Kidney (tissue), 14 donors: Measurements from ENCODE around the gene DARS1. TPM values are rescaled to one million over a fixed set of nuclear protein-coding genes. Genes with fewer than 3 reads are reported as not detected.

Experiments used
- DNase-seq, 5 donors: peaks; one replicate each; pipeline ENCODE4 v3.0.0-alpha.2; 2013 to 2020
- FAIRE-seq: peaks from 2 replicates; lab custom pipeline; 2012; peaks lifted over from hg19 to GRCh38; lab: Jason Lieb, UNC
- H3K27ac ChIP-seq, 2 donors: one replicate each; pipeline ENCODE4 v1.7.0; 2013; ENCODE audit warnings: low read depth in 2 of 2, low read length in 2 of 2, inconsistent platforms in 1 of 2
- H3K27me3 ChIP-seq: one replicate; pipeline ENCODE4 v1.7.1; 2013; ENCODE audit warnings: low read length, inconsistent platforms; ENCODE audit not compliant: control insufficient read depth, insufficient read depth
- H3K36me3 ChIP-seq, 3 donors: one replicate each; pipeline versions ENCODE4 v1.7.0 to v1.7.1; 2013; ENCODE audit warnings: low read length in 3 of 3, control low read depth in 1 of 3, inconsistent platforms in 1 of 3; ENCODE audit not compliant: insufficient read depth in 3 of 3, control insufficient read depth in 2 of 3
- H3K4me1 ChIP-seq, 3 donors: one replicate each; pipeline versions ENCODE4 v1.7.0 to v1.7.1; 2013; ENCODE audit warnings: low read length in 3 of 3, inconsistent platforms in 1 of 3, low read depth in 1 of 3; ENCODE audit not compliant: control insufficient read depth in 2 of 3, insufficient read depth in 2 of 3
- H3K4me3 ChIP-seq, 3 donors: one replicate each; pipeline versions ENCODE4 v1.7.0 to v1.8.1; 2013; ENCODE audit warnings: low read length in 3 of 3, control low read depth in 1 of 3, inconsistent platforms in 1 of 3
- H3K9ac ChIP-seq, 3 donors: one replicate each; pipeline versions ENCODE4 v1.7.0 to v1.7.1; 2013; ENCODE audit warnings: low read length in 3 of 3, control low read depth in 1 of 3, inconsistent platforms in 1 of 3
- H3K9me3 ChIP-seq, 3 donors: one replicate each; pipeline versions ENCODE4 v1.7.0 to v1.7.1; 2013; ENCODE audit warnings: low read length in 3 of 3, control low read depth in 1 of 3, inconsistent platforms in 1 of 3; ENCODE audit not compliant: control insufficient read depth in 2 of 3, insufficient read depth in 1 of 3
- intact Hi-C: fragments of 100-400 bp; cut with DNase I; formaldehyde crosslinking; loops from one replicate; pipeline ENCODE4 v1.11.1; 2022
- polyA plus RNA-seq: library from polyadenylated mRNA; stranded (reverse); fragments of 350-450 nt; fragmentation: Illumina TruSeq; extraction: RNeasy Lipid Tissue Mini Kit (QIAGEN cat#74804); gene quantifications from one replicate; pipeline ENCODE4 v1.2.3, GENCODE V29; 2014; ENCODE audit warnings: low read depth, low replicate concordance; ENCODE audit not compliant: insufficient read depth
- total RNA-seq: library from RNA; stranded (reverse); fragmentation: NEBNext Ultra II Directional; extraction: Animal tissue kit (Norgen Biotek cat#: 25700); gene quantifications from one replicate; pipeline ENCODE4 v1.2.1, GENCODE V29; 2021
- TF ChIP-seq, protein P1 (sequence below): IDR thresholded peaks from 3 replicates; pipeline ENCODE4 v1.5.1; 2012; ENCODE audit warnings: mild to moderate bottlenecking, moderate library complexity, borderline replicate concordance; ENCODE audit not compliant: insufficient read depth; ENCODE audit errors: extremely low read depth
- donor health status: control.
- donor health status: control.
- donor health status: control.
- donor health status: control.
- donor health status: control.
- donor health status: DM: yes; HTN: yes; CAD: no.
- donor health status: Normal renal cell carcinoma (clear cell type).

DARS1 gene
- total and polyA plus RNA-seq, 2 donors from 2014 or later: 39.5 to 77.4 TPM

DNA sequence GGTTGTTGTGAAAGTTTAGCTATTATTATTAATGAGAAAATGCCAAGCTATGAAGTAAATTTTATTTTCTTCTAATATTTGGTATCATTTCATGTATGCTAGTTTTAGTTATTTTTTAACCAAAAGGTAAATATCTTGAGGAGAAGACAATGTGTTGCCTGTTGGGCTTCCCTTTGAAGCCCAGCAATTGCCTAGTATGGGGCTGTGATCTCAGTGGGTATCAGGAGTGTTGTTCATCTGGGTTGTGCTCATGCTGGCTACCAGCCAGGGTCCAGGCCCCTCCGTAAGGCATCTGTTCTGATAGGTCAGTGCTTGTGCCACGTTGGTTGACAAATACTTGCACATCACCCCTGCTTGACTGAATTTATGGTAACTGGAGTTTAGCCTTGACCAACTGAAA lies 38.0 kb upstream of the DARS1 start:
- Histone ChIP-seq H3K27ac (no peak overlapping the region), H3K4me1 (no peaks in the 10 kb centered on the region), H3K36me3 (no peaks in the 10 kb centered on the region), H3K9me3 (no peaks in the 10 kb centered on the region), H3K27me3 (no peaks in the 10 kb centered on the region), H3K9ac (no peak overlapping the region), H3K4me3 (no peak overlapping the region)
- FAIRE-seq (no peak), DNase-seq (no peak)
- TF ChIP-seq, protein P1, sequence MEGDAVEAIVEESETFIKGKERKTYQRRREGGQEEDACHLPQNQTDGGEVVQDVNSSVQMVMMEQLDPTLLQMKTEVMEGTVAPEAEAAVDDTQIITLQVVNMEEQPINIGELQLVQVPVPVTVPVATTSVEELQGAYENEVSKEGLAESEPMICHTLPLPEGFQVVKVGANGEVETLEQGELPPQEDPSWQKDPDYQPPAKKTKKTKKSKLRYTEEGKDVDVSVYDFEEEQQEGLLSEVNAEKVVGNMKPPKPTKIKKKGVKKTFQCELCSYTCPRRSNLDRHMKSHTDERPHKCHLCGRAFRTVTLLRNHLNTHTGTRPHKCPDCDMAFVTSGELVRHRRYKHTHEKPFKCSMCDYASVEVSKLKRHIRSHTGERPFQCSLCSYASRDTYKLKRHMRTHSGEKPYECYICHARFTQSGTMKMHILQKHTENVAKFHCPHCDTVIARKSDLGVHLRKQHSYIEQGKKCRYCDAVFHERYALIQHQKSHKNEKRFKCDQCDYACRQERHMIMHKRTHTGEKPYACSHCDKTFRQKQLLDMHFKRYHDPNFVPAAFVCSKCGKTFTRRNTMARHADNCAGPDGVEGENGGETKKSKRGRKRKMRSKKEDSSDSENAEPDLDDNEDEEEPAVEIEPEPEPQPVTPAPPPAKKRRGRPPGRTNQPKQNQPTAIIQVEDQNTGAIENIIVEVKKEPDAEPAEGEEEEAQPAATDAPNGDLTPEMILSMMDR: no peak
- intact Hi-C loops: no loop called here

DNA sequence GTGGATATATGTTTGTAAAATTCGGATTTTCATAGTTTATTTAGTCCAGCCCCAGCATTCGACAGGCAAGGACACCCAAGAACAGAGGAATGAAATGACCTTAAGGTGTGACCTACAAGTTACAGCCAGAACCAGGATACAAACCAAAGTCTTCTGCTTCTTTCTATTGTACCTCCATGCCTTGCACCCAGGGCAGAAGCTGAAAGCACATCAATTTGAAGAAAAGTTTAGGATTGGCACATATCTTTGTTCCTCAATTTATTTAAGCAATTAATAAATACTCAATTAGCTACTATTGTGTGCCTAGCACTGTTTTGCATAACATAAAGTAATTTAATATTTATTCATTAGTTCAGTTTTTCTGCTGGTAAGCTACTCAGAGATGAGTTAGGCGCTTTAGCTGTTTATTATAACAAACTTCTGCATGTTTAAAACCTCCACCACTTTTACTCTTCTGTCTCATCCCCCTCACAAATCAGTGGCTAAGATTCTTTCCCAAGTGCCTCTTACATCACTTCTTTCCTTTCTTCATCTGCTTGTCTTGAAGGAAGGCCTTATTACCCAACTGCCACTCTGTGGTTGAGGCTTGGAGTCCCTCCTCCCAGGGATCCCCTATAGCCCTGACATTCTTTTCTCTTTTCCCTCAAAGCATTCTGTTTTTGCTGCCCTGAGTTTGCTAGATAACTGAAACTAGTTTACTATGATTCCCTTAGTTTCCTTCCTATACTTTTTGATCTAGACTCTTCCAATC lies 37.1 kb upstream of the DARS1 start:
- DNase-seq: no peak
- intact Hi-C loops: no loop called here
- H3K27me3 ChIP-seq: no peaks in the 10 kb centered on the region
- no peak overlapping the region for H3K4me3 ChIP-seq
- H3K9me3 ChIP-seq: no peaks in the 10 kb centered on the region
- no peaks in the 10 kb centered on the region for H3K36me3 ChIP-seq
- H3K27ac ChIP-seq: no peak overlapping the region
- H3K4me1 ChIP-seq: no peaks in the 10 kb centered on the region
- FAIRE-seq: no peak
- H3K9ac ChIP-seq: no peak overlapping the region
- TF ChIP-seq, protein P1: no peak

DNA sequence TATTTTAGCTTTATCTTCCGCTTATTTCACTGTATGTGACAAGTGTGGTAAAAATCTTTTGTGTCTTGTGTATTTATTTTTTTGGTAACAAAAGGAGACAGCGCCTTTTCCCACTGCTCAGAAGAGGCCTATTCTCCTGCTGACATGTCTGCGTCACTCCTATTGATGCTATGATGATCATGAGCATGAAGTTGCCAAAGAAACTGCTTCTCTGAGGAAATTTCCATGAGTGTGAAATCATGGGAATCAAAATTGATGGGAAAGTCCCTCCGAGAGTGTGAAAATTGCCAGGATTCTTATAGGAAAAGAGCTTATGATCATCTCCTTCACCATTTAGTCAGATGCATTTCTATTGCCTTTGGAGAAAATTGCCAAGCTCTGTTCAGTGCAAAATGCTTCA lies 36.5 kb upstream of the DARS1 start:
- intact Hi-C loops: no loop called here
- no peak for FAIRE-seq

More for the DNA sequence above, 36.5 kb upstream of the DARS1 start:
- Histone ChIP-seq H3K27ac (no peak overlapping the region), H3K4me3 (no peak overlapping the region), H3K36me3 (no peaks in the 10 kb centered on the region), H3K4me1 (no peaks in the 10 kb centered on the region), H3K27me3 (no peaks in the 10 kb centered on the region), H3K9me3 (no peaks in the 10 kb centered on the region), H3K9ac (no peak overlapping the region)
- TF ChIP-seq, protein P1: no peak
- no peak for DNase-seq
